NCI-H1436 (cell line): ENCODE data around the gene NIBAN1.
"Not testable (repeated sequence)": the region's sequence is repeated elsewhere in the genome, so short reads cannot be mapped to it uniquely, and the experiment has no call there.

Source experiments
- DNase-seq: peaks from one replicate; lab custom pipeline; 2025; lab: John Stamatoyannopoulos, UW

The NIBAN1 gene

DNA sequence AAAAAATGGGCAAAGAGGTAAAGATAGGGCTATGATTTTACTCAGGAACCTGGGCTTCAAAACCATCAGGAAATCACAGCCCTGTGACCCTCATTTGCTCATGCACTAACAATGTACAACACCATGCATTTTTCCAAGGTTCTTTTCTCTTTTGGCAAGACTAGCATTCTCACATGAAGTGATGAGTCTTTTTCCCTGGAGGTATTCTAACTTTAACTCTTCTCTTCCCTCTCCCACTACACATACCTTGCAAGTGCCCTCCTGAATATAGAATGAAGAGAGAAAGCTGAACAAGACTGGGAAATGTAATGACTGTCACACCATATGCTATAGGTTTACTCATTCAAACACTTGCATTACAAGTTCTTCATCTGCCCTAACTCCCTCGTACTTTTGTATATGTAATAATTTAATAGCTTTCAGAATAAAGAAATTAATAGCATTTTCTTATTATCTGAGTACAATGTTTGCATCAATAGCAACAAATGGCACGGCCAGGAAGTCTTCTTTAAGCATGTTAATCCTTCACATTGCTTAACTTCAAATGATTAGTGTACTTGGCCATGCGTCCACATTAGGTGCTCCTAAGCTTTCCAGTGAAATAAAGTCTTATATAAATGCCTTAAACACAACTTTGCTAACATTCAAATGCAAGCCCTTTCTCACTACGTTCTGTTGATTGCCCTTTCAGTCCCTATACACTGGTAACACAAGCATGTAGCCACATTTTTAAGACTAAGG, 1.8 kb downstream of the NIBAN1 start:
- DNase-seq: no peak

- no peak for DNase-seq
Observed at GRCh38 chr1:184971522-184972265, 2.6 kb downstream of the NIBAN1 start.

DNA sequence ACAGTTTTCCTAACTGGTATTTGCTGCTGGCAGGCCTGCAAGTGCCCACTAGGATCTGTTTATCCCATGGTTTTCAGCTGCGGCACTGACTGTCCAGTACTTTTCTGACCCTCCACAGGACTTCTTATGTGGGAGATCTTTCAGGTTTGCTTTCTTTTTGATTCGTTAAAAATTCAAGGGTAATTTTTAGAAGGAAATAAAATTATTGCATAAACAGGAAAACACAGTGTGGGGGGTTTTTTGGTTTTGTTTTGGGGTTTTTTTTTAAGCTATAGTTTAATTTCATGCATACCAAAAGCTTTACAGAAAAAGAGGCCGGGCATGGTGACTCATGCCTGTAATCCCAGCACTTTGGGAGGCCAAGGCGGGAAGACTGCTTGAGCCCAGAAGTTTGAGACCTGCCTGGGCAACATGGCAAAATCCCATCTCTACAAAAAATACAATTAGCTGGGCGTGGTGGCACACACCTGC, 3.6 kb downstream of the NIBAN1 start:
- no peak for DNase-seq

DNA sequence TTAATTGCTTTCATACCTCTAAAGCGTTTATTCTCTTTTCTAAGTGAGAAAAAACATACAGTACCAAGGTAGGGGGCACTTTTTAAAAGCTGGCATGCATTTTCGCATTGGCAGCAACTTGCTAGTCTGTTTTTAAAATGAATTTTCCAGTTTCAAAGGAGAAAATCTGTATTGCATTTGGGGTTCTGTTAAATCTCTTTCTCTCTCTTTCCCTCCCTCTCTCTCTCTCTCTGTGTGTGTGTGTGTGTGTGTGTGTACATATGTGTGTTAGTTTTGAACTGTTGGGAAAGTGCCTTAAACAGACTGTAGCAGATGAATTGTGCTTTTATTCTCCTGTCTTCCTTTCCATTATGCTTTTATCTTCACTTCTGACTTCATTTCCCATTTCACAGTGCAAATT, 7.3 kb downstream of the NIBAN1 start:
- DNase-seq: no peak

- DNase-seq: no peak
Observed at GRCh38 chr1:184965944-184966860, 8.1 kb downstream of the NIBAN1 start.

- DNase-seq: no peak
Observed at GRCh38 chr1:184965439-184965838, 8.9 kb downstream of the NIBAN1 start.

DNA sequence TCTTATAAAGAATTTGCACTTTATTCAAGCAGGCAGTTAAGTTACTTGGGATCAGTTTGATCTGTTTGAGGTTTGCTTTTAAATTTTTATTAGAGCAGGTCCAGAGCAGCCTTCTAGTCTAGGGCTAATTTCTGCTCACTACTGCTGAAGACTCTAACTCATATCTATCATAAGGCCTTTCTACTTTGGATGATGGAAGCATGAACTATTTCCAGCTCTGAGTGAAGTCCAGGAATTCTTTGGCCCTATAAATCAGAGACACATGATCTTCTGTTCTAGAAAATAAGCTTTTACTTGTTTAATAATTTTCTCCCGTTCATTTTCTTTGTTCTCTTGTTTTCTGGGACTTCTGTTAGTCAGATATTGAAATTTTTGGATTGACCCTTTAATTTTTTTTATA, 14.7 kb downstream of the NIBAN1 start:
- no peak for DNase-seq

DNA sequence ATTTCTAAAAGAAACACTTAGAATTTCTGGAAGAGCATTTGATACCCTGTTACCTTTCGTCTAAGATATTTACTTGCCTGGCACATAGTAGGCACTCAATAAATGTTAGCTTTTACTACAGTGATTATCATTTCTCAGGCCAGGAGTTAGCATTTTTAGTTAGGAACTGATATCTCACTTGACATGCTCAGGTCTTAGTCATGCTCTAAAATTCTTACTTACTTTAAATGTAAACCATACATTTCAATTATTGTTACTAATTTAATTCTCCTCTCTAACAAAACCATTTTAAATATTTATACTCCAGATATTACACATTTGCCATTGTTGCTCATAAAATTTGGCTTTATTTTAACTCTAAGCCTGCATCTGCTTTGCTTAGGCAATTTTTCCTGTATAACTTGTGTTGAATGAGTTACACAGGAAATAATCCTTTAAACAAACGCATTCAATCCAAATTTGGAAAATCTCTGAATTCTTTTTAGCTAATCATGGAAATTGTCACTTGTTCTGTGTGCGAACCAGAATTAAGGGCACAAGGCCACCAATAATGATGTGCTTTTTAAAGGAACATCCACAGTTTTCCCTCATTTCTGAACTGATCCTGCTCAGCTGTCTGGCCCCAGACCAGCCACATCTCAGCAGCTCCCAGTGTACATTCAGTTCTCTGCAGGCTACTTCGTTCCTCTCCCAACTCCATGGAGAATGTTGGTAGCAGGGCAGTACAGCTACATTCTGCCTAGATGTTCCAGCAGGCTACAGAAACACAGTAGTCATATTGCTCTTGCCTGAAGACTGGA, 15.6 kb downstream of the NIBAN1 start:
- DNase-seq: no peak

- not testable (repeated sequence) for DNase-seq
Observed at GRCh38 chr1:184957901-184958300, 16.4 kb downstream of the NIBAN1 start.

GRCh38 chr1:184956999-184957700, 17.2 kb downstream of the NIBAN1 start:
- no peak for DNase-seq

- DNase-seq: no peak
Observed at GRCh38 chr1:184954232-184954995, 19.9 kb downstream of the NIBAN1 start.

GRCh38 chr1:184953600-184954219, 20.6 kb downstream of the NIBAN1 start:
- no peak for DNase-seq

- no peak for DNase-seq
Observed at GRCh38 chr1:184952428-184952827, 21.9 kb downstream of the NIBAN1 start.

DNA sequence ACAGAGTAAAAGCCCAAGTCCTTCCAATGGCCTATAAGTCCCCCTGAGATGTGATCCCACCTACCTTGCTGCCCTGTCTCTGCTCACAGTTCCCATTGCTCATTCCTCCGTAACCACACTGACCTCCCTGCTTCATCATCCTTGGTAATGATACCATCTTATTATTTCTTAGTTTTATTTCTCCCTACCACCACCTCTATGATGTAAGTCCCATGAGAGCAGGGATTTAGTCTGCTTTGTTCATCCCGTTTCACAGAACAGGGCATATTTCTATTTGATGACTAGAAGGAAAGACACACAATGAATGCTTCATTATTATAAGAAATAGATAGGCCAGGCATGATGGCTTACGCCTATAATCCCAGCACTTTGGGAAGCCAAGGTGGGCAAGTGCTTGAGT, 22.5 kb downstream of the NIBAN1 start:
- DNase-seq: no peak

DNA sequence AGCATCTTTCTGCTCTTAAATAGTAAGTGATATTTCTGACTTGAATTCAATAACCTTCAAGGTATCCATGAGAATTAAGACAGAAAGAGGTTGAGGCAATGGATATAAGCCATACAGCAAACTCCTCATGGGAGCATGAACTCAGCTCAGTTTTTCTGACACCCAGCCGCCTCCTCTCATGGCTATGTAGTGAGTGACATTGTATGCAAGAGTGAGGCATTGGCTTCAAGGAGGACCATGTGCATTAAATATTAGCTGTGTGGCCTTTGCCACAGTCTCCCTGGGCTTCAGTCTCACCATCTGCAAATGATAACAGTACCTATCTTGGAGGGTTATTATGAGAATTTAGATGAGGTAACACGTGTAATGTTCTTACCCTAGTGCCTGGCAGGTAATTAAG, 23.4 kb downstream of the NIBAN1 start:
- no peak for DNase-seq

- no peak for DNase-seq
Observed at GRCh38 chr1:184950227-184950626, 24.1 kb downstream of the NIBAN1 start.

- no peak for DNase-seq
Observed at GRCh38 chr1:184947497-184948256, 26.6 kb downstream of the NIBAN1 start.

- no peak for DNase-seq
Observed at GRCh38 chr1:184945678-184946412, 28.5 kb downstream of the NIBAN1 start.
